Measurements from ENCODE around the gene ERICH3.

ERICH3 gene

GRCh38 chr1:74684301-74684700 lies 10.7 kb upstream of the ERICH3 start:
- Histone ChIP-seq H4K8ac (ENCODE audit: low read length) (no peak overlapping the region), H3K23ac (ENCODE audit: low read length in 2 of 2) (no peak overlapping the region), H3K36me3 (ENCODE audit: control insufficient read depth in 1 of 2, insufficient read depth in 2 of 2, low read depth in 1 of 2, low read length in 2 of 2) (no peaks in the 10 kb centered on the region), H3K9ac (ENCODE audit: low read length) (no peak overlapping the region), H3K14ac (ENCODE audit: low read length in 2 of 2) (no peak overlapping the region), H3K18ac (ENCODE audit: low read depth in 1 of 2, low read length in 2 of 2) (no peak overlapping the region), H2BK5ac (ENCODE audit: low read depth, low read length, poor library complexity, severe bottlenecking) (no peak overlapping the region), H3K27ac (ENCODE audit: low read length, poor library complexity, severe bottlenecking) (no peak overlapping the region), H2BK12ac (ENCODE audit: low read length in 2 of 2) (no peak overlapping the region), H2BK15ac (ENCODE audit: low read depth, poor library complexity, severe bottlenecking) (no peak overlapping the region), H3K4me2 (ENCODE audit: low read length, poor library complexity, severe bottlenecking) (no peak overlapping the region), H2BK120ac (ENCODE audit: low read depth, low read length) (no peak overlapping the region), H3K79me1 (replicated peaks; ENCODE audit: low read length, poor library complexity, severe bottlenecking) (no peaks in the 10 kb centered on the region), H2AFZ (ENCODE audit: low read depth, low read length) (no peak overlapping the region), H3K4me1 (ENCODE audit: control insufficient read depth, insufficient read depth, low read depth, low read length) (no peaks in the 10 kb centered on the region), H3K4me3 (ENCODE audit: insufficient read depth in 1 of 2, low read depth in 1 of 2, low read length in 2 of 2) (no peak overlapping the region), H3K27me3 (ENCODE audit: control insufficient read depth in 1 of 2, insufficient read depth in 1 of 2, low read length in 2 of 2) (no peaks in the 10 kb centered on the region), H3K4ac (ENCODE audit: low read depth in 1 of 2, low read length in 2 of 2) (no peak overlapping the region), H4K91ac (ENCODE audit: low read length) (no peak overlapping the region), H3K9me3 (ENCODE audit: control insufficient read depth, low read length) (no peaks in the 10 kb centered on the region), H2AK5ac (ENCODE audit: low read length, severe bottlenecking) (no peak overlapping the region)
- WGBS = 100% methylated on average over 1 of the region's 2 CpGs
- no peak for DNase-seq

- H3K36me3 ChIP-seq (ENCODE audit: control insufficient read depth in 1 of 2, insufficient read depth in 2 of 2, low read depth in 1 of 2, low read length in 2 of 2) = no peaks in the 10 kb centered on the region
- H4K8ac ChIP-seq (ENCODE audit: low read length) = no peak overlapping the region
- no peak overlapping the region for H3K23ac ChIP-seq (ENCODE audit: low read length in 2 of 2)
- no peak overlapping the region for H2BK12ac ChIP-seq (ENCODE audit: low read length in 2 of 2)
- no peak overlapping the region for H2BK5ac ChIP-seq (ENCODE audit: low read depth, low read length, poor library complexity, severe bottlenecking)
- H2AFZ ChIP-seq (ENCODE audit: low read depth, low read length) = no peak overlapping the region
- no peak overlapping the region for H3K4me2 ChIP-seq (ENCODE audit: low read length, poor library complexity, severe bottlenecking)
- H2AK5ac ChIP-seq (ENCODE audit: low read length, severe bottlenecking) = no peak overlapping the region
- H3K4ac ChIP-seq (ENCODE audit: low read depth in 1 of 2, low read length in 2 of 2) = no peak overlapping the region
- H3K9me3 ChIP-seq (ENCODE audit: control insufficient read depth, low read length) = no peaks in the 10 kb centered on the region
- H3K14ac ChIP-seq (ENCODE audit: low read length in 2 of 2) = no peak overlapping the region
- H3K4me3 ChIP-seq (ENCODE audit: insufficient read depth in 1 of 2, low read depth in 1 of 2, low read length in 2 of 2) = no peak overlapping the region
- no peak overlapping the region for H2BK120ac ChIP-seq (ENCODE audit: low read depth, low read length)
- H3K18ac ChIP-seq (ENCODE audit: low read depth in 1 of 2, low read length in 2 of 2) = no peak overlapping the region
- H4K91ac ChIP-seq (ENCODE audit: low read length) = no peak overlapping the region
- no peaks in the 10 kb centered on the region for H3K4me1 ChIP-seq (ENCODE audit: control insufficient read depth, insufficient read depth, low read depth, low read length)
- no peak overlapping the region for H3K9ac ChIP-seq (ENCODE audit: low read length)
- no peaks in the 10 kb centered on the region for H3K79me1 ChIP-seq (replicated peaks; ENCODE audit: low read length, poor library complexity, severe bottlenecking)
- H3K27me3 ChIP-seq (ENCODE audit: control insufficient read depth in 1 of 2, insufficient read depth in 1 of 2, low read length in 2 of 2) = no peaks in the 10 kb centered on the region
- no peak overlapping the region for H3K27ac ChIP-seq (ENCODE audit: low read length, poor library complexity, severe bottlenecking)
- no peak for DNase-seq
- no peak overlapping the region for H2BK15ac ChIP-seq (ENCODE audit: low read depth, poor library complexity, severe bottlenecking)
Observed at GRCh38 chr1:74683656-74684055, 10.1 kb upstream of the ERICH3 start.

- Histone ChIP-seq H3K4me2 (ENCODE audit: low read length, poor library complexity, severe bottlenecking) (no peak overlapping the region), H3K18ac (ENCODE audit: low read depth in 1 of 2, low read length in 2 of 2) (no peak overlapping the region), H3K23ac (ENCODE audit: low read length in 2 of 2) (no peak overlapping the region), H2BK15ac (ENCODE audit: low read depth, poor library complexity, severe bottlenecking) (no peak overlapping the region), H3K4me1 (ENCODE audit: control insufficient read depth, insufficient read depth, low read depth, low read length) (no peaks in the 10 kb centered on the region), H3K27ac (ENCODE audit: low read length, poor library complexity, severe bottlenecking) (no peak overlapping the region), H2BK12ac (ENCODE audit: low read length in 2 of 2) (no peak overlapping the region), H3K27me3 (ENCODE audit: control insufficient read depth in 1 of 2, insufficient read depth in 1 of 2, low read length in 2 of 2) (no peaks in the 10 kb centered on the region), H3K79me1 (replicated peaks; ENCODE audit: low read length, poor library complexity, severe bottlenecking) (no peaks in the 10 kb centered on the region), H4K8ac (ENCODE audit: low read length) (no peak overlapping the region), H2BK5ac (ENCODE audit: low read depth, low read length, poor library complexity, severe bottlenecking) (no peak overlapping the region), H3K4ac (ENCODE audit: low read depth in 1 of 2, low read length in 2 of 2) (no peak overlapping the region), H3K4me3 (ENCODE audit: insufficient read depth in 1 of 2, low read depth in 1 of 2, low read length in 2 of 2) (no peak overlapping the region), H3K9ac (ENCODE audit: low read length) (no peak overlapping the region), H2AFZ (ENCODE audit: low read depth, low read length) (no peak overlapping the region), H2BK120ac (ENCODE audit: low read depth, low read length) (no peak overlapping the region), H2AK5ac (ENCODE audit: low read length, severe bottlenecking) (no peak overlapping the region), H3K9me3 (ENCODE audit: control insufficient read depth, low read length) (no peaks in the 10 kb centered on the region), H4K91ac (ENCODE audit: low read length) (no peak overlapping the region), H3K36me3 (ENCODE audit: control insufficient read depth in 1 of 2, insufficient read depth in 2 of 2, low read depth in 1 of 2, low read length in 2 of 2) (no peaks in the 10 kb centered on the region), H3K14ac (ENCODE audit: low read length in 2 of 2) (no peak overlapping the region)
- no peak for DNase-seq
- 100% methylated on average over 1 of the region's 2 CpGs for WGBS
Observed at GRCh38 chr1:74681851-74682250, 8.3 kb upstream of the ERICH3 start.

GRCh38 chr1:74681449-74681848 lies 7.9 kb upstream of the ERICH3 start:
- H2BK120ac ChIP-seq (ENCODE audit: low read depth, low read length) = no peak overlapping the region
- H3K4me1 ChIP-seq (ENCODE audit: control insufficient read depth, insufficient read depth, low read depth, low read length) = no peaks in the 10 kb centered on the region
- 87% methylated on average over 3 of the region's 4 CpGs for WGBS
- no peak overlapping the region for H3K18ac ChIP-seq (ENCODE audit: low read depth in 1 of 2, low read length in 2 of 2)
- H4K91ac ChIP-seq (ENCODE audit: low read length) = no peak overlapping the region
- no peaks in the 10 kb centered on the region for H3K79me1 ChIP-seq (replicated peaks; ENCODE audit: low read length, poor library complexity, severe bottlenecking)
- H3K27me3 ChIP-seq (ENCODE audit: control insufficient read depth in 1 of 2, insufficient read depth in 1 of 2, low read length in 2 of 2) = no peaks in the 10 kb centered on the region
- H3K4me2 ChIP-seq (ENCODE audit: low read length, poor library complexity, severe bottlenecking) = no peak overlapping the region
- no peak overlapping the region for H4K8ac ChIP-seq (ENCODE audit: low read length)
- no peak overlapping the region for H2BK15ac ChIP-seq (ENCODE audit: low read depth, poor library complexity, severe bottlenecking)
- H3K9ac ChIP-seq (ENCODE audit: low read length) = no peak overlapping the region
- no peak for DNase-seq
- H2BK12ac ChIP-seq (ENCODE audit: low read length in 2 of 2) = no peak overlapping the region
- H3K14ac ChIP-seq (ENCODE audit: low read length in 2 of 2) = no peak overlapping the region
- H3K23ac ChIP-seq (ENCODE audit: low read length in 2 of 2) = no peak overlapping the region
- no peak overlapping the region for H3K27ac ChIP-seq (ENCODE audit: low read length, poor library complexity, severe bottlenecking)
- no peak overlapping the region for H2BK5ac ChIP-seq (ENCODE audit: low read depth, low read length, poor library complexity, severe bottlenecking)
- no peak overlapping the region for H3K4me3 ChIP-seq (ENCODE audit: insufficient read depth in 1 of 2, low read depth in 1 of 2, low read length in 2 of 2)
- H3K9me3 ChIP-seq (ENCODE audit: control insufficient read depth, low read length) = no peaks in the 10 kb centered on the region
- H3K4ac ChIP-seq (ENCODE audit: low read depth in 1 of 2, low read length in 2 of 2) = no peak overlapping the region
- no peak overlapping the region for H2AFZ ChIP-seq (ENCODE audit: low read depth, low read length)
- H3K36me3 ChIP-seq (ENCODE audit: control insufficient read depth in 1 of 2, insufficient read depth in 2 of 2, low read depth in 1 of 2, low read length in 2 of 2) = no peaks in the 10 kb centered on the region
- H2AK5ac ChIP-seq (ENCODE audit: low read length, severe bottlenecking) = no peak overlapping the region

Data from mesenchymal stem cell (in vitro differentiated cells and primary cell).